Measurements from ENCODE around the gene ZNF415. TPM values are rescaled to one million over a fixed set of nuclear protein-coding genes. Genes with fewer than 3 reads are reported as not detected.

ZNF415 gene
- total RNA-seq, 1 experiment from 2014 or later, result not detected

GRCh38 chr19:53078668-53079067, 54.0 kb downstream of the ZNF415 start:
- H3K9me2 ChIP-seq (ENCODE audit: insufficient read depth), result no peaks in the 10 kb centered on the region
- ChIA-PET RAD21 (ENCODE audit: low non-redundant PET in 1 of 2, low total read pairs in 2 of 2, uncharacterized antibody in 2 of 2, unreplicated experiment in 2 of 2) (no interaction called here), CTCF (no interaction called here), POLR2A (no interaction called here)
- H3K9me3 ChIP-seq (ENCODE audit: control insufficient read depth in 1 of 2, insufficient read depth in 1 of 2, low read depth in 1 of 2, low read length in 2 of 2), result peaks cover 6 to 26% of the 10 kb centered on the region in 2 experiments; a peak in 3 of 4 replicates
- no peaks in the 10 kb centered on the region for H3K4me1 ChIP-seq (ENCODE audit: control insufficient read depth in 1 of 2, insufficient read depth in 2 of 2, low read length in 2 of 2)
- BruUV-seq (replicated peaks), result no TSS peak
- no peak overlapping the region for H3K27ac ChIP-seq (ENCODE audit: low read depth, low read length)
- TF ChIP-seq SIN3A (IDR thresholded peaks at IDR 0.05; ENCODE audit: low read depth) (no peak), RAD21 (IDR thresholded peaks at IDR 0.05; ENCODE audit: low read depth) (no peak), ATF3 (IDR thresholded peaks at IDR 0.05) (no peak), FOSL1 (IDR thresholded peaks at IDR 0.05; ENCODE audit: low read depth) (no peak), ZNF274 (IDR thresholded peaks at IDR 0.05; ENCODE audit: low read depth, low read length) (no peak), ELF1 (IDR thresholded peaks at IDR 0.05; ENCODE audit: borderline replicate concordance, low read depth) (no peak), TCF7L2 (IDR thresholded peaks at IDR 0.05; ENCODE audit: borderline replicate concordance, extremely low read depth, insufficient read depth, insufficient read length) (no peak)
- H3K9ac ChIP-seq (ENCODE audit: low read length), result no peak overlapping the region
- no peaks in the 10 kb centered on the region for H3K27me3 ChIP-seq (ENCODE audit: insufficient read depth, low read length)
- no peak overlapping the region for H2AFZ ChIP-seq (ENCODE audit: low read depth, low read length, poor library complexity, severe bottlenecking)
- DNase-seq (ENCODE audit: low read depth, low spot score) (no peak), ATAC-seq (no peak)
- no peak overlapping the region for H3K4me3 ChIP-seq (replicated peaks in 1 of 2; ENCODE audit: low read depth in 1 of 2, low read length in 2 of 2)
- H3K4me2 ChIP-seq (ENCODE audit: low read length), result no peak overlapping the region
- H3K79me2 ChIP-seq (ENCODE audit: insufficient read depth, low read length), result peaks cover 7% of the 10 kb centered on the region; the same call in 1 of the 2 replicates
- intact Hi-C loops (cut with micrococcal nuclease), result no loop called here
- peaks cover 4 to 30% of the 10 kb centered on the region in 2 experiments; a peak in 3 of 4 replicates for H3K36me3 ChIP-seq (ENCODE audit: control insufficient read depth in 1 of 2, insufficient read depth in 2 of 2, low read length in 2 of 2)
- H4K20me1 ChIP-seq (ENCODE audit: insufficient read depth), result no peaks in the 10 kb centered on the region

- Histone ChIP-seq H3K4me2 (ENCODE audit: low read length) (no peak overlapping the region), H2AFZ (ENCODE audit: low read depth, low read length, poor library complexity, severe bottlenecking) (no peak overlapping the region), H3K4me3 (replicated peaks in 1 of 2; ENCODE audit: low read depth in 1 of 2, low read length in 2 of 2) (no peak overlapping the region), H4K20me1 (ENCODE audit: insufficient read depth) (no peaks in the 10 kb centered on the region), H3K79me2 (ENCODE audit: insufficient read depth, low read length) (peaks cover 7% of the 10 kb centered on the region; the same call in 1 of the 2 replicates), H3K27ac (ENCODE audit: low read depth, low read length) (no peak overlapping the region), H3K4me1 (ENCODE audit: control insufficient read depth in 1 of 2, insufficient read depth in 2 of 2, low read length in 2 of 2) (no peaks in the 10 kb centered on the region), H3K9me2 (ENCODE audit: insufficient read depth) (no peaks in the 10 kb centered on the region), H3K9me3 (ENCODE audit: control insufficient read depth in 1 of 2, insufficient read depth in 1 of 2, low read depth in 1 of 2, low read length in 2 of 2) (peaks cover 6 to 26% of the 10 kb centered on the region in 2 experiments; a peak in 3 of 4 replicates), H3K27me3 (ENCODE audit: insufficient read depth, low read length) (no peaks in the 10 kb centered on the region), H3K9ac (ENCODE audit: low read length) (no peak overlapping the region), H3K36me3 (ENCODE audit: control insufficient read depth in 1 of 2, insufficient read depth in 2 of 2, low read length in 2 of 2) (peaks cover 12 to 40% of the 10 kb centered on the region in 2 experiments)
- POLR2A ChIA-PET, result no interaction called here
- BruUV-seq (replicated peaks), result no TSS peak
- TF ChIP-seq CTCF (IDR thresholded peaks at IDR 0.05 in 2 of 3, conservative IDR thresholded peaks at IDR 0.05 in 1 of 3; ENCODE audit: borderline replicate concordance in 1 of 3, insufficient read depth in 1 of 3, low read depth in 2 of 3, low read length in 2 of 3), result peak in 2 of 3 experiments; percentile 35 to 44; a peak in 4 of 6 replicates
- no peak for TF ChIP-seq EZH2phosphoT487 (IDR thresholded peaks at IDR 0.05; ENCODE audit: borderline replicate concordance)
- CTCF ChIA-PET, result no interaction called here
- intact Hi-C loops (cut with micrococcal nuclease), result no loop called here
- RAD21 ChIA-PET (ENCODE audit: low non-redundant PET in 1 of 2, low total read pairs in 2 of 2, uncharacterized antibody in 2 of 2, unreplicated experiment in 2 of 2), result no interaction called here
- ATAC-seq, result no peak
- DNase-seq (ENCODE audit: low read depth, low spot score), result no peak
These were observed 55.7 kb downstream of the ZNF415 start for GRCh38 chr19:53076984-53077383.

All from HCT116 (cell line).